Activated CD4-positive, alpha-beta T cell treated with anti-CD3 and anti-CD28 coated beads, Interleukin-2, amount 50 U/mL, for 24 hours (primary cell): ENCODE measurements around the gene TACR2.

Experiments used
- DNase-seq, 2 donors: peaks; one replicate each; pipeline ENCODE4 v3.0.0-alpha.2; 2020; ENCODE audit warnings: low read depth in 1 of 2, low spot score in 1 of 2

TACR2 gene

DNA sequence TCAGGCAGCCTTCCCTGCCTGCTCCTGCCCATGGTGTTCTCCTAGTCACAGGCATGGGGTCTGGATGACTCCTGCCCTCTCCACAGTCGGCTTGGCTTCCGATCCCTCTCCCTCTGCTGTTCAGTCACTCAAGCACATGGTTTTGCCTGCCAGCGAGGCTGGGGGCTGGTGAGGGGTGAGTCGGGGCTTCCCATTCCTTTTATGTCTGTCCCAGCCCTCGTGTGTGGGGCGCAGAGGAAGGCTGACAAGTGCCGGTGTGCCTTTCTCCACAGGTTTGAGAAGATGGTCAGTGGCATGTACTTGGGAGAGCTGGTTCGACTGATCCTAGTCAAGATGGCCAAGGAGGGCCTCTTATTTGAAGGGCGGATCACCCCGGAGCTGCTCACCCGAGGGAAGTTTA is 40.1 kb downstream of the TACR2 start:
- no peak for DNase-seq

GRCh38 chr10:69375307-69376151 is 41.2 kb downstream of the TACR2 start:
- no peak for DNase-seq

DNA sequence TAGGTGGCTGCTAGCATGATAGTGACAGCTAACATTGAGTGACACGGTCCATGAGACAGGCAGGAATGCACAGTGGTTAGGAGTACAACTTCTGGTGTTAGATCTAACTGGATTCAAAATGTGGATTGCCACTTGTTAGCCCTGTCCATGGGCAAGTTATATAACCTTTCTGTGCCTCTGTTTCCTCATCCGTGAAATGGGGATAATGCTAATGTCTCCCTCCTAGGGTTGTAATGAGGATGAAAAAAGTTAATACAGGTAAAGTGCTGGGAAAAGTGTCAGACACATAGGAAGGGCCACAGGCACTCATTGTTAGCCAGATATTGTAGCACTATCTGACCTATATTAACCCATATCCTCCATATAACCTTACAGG is 41.8 kb downstream of the TACR2 start:
- DNase-seq = no peak

DNA sequence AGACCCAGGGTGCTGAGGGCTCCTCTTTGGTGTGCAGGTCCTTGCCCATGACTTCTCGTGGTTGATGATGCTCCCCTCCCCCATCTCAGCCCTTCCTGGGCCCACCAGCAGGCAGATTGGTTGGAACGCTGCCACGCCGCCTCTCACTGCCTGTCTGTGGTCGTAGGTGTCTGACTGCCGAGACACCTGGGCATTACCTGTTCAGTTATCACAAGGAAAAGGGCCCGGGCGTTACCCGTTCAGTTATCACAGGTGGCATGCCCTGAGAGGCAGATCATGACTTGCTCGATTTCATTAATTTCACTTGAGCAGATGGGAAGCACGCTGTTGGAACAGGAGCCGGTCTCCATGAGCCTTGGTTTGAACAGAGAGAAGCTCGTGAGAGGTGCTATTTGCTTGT is 42.5 kb downstream of the TACR2 start:
- no peak for DNase-seq

- no peak for DNase-seq
Observed at GRCh38 chr10:69372126-69372980, 44.4 kb downstream of the TACR2 start.

- no peak for DNase-seq
Observed at GRCh38 chr10:69367469-69367868, 49.2 kb downstream of the TACR2 start.

DNA sequence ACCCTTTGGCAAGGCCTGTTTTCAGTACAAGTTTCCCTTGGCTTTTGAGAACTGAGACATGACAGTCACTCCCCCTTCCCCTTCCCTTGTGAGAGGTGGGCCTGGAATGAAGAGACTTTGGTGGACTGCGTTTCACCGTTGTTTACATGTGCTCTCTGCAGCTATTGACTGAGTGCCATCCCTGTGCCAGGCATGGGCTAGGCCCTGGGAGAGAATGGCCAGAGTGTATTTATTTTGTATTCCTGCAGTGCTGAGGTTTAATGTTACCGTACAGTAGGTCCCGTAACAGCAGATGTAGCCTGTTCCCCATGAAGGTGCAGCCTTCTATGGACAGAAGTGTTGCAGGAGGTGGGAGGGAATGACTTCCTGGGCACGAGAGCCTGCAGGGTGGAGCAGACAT is 50.0 kb downstream of the TACR2 start:
- no peak for DNase-seq

DNA sequence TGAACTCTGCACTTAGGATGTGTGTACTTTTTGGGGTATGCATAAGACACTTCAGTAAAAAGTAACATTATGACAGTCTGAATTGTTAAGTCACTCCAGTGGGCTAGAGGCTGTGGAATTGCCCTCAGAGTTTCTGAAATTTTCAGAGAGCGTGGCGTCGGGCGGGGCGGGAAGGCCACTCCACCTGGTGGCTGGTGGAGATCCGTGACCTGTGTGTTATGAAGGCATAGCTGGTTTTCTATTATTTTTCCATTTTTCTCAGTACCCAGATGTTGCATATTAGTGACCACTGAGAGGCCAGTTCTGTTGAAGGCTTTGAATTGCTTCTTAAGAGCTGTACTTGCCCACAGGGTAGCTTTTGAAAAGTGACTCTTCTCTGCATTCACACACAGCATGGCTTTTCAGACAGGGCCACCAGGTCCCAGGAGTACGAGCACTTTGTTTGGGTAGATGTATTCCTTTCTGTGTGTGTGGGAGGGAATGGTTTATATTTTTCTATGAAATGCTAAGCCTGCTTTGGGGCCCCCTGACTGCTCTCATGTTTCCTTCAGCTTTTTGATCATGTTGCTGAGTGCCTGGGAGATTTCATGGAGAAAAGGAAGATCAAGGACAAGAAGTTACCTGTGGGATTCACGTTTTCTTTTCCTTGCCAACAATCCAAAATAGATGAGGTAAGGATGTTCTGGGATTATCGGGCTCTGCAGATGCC is 52.3 kb downstream of the TACR2 start:
- DNase-seq = no peak

DNA sequence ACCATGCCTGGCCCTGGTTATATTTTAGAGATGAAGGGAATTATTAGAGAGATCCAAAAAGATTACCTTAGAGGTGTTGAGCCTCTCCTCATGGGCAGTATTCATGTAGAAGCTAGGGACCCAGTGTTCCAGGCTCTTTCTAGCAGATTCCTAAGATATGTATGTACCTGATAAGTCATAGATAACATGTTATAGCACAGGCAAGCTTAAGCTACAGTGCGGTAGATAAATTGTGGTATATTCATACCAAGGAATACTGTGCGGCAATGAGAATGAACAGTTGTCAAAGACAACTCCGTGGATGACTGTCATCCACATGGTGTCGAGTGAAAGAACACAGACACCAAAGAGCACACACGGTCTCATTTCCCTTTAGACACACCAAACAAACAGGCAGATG is 53.1 kb downstream of the TACR2 start:
- DNase-seq = no peak

DNA sequence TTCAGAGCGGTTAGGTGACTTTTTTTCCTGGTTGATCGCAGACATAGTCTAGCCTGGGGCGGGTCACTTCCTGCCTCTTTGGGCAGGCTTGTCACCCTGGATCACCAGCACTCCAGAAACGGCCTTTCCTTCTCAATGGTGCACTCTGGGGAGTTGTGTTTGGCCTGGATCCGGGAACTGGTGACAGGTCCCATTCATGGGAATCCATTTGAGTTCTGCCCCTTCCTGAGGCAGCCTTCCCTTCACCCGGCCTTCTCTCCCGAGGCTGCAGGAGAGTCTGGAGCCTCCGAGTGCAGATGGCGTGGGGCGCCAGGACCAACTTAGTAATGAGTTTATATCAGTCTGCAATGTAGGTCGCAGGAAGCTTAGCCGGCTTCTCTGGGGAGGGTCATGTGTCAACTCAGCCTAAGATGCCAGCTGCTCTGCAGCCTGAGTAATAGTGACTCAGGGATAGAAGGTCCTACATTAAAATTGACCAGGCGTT is 54.2 kb downstream of the TACR2 start:
- no peak for DNase-seq

DNA sequence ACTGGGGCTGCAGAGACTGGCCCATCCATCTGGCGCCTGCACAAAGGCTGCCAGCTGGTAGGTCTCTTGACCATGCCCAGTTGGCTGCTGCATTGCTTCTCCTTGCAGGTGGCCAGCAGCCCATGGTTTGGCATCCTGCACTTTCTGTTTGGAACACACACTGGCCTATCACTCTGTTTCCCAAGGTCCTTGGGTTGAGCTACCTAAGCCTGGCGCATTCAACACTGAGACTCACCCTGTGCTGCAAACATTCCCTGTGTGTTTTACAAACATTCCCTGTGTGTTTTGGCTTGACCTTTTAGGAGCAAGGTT is 55.5 kb downstream of the TACR2 start:
- DNase-seq = no peak

DNA sequence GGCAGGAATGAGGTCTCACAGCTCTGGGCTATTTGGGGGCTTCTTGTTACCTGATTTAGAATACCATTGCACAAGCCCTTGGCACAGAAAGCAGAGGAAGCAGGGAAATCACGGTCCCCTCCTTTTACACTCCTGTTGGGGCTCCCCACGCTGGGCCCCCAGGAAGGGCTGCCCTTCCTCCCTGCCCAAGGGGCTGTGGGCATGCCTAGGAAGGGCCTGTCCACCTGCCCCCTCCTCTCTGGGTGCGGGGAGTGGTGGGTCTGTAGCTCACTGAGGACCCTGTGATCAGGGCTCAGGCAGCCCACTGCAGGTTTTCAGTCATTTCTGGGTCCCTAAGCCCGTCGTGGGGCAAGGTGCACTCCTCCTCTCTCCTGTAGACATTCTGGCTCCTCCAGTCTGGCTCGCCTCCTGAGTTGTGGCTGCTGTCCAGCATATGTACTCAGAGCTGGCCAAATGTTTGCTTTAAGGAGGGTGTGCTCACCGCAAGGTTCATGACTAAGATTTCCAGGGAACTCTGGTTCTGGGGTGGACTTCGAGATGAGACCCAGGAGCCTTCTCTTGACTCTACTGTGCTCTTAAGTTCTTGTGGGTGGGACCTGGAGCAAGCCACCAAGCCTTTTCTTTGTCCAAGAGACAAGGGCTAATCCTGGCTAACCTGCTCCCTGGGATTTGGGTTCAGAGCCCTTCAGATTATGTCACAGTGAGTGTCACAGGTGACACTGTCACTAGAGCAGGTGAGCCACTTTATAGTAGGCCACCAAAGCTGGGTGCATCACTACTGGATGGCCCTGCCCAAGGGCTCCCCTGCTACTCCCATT is 56.0 kb downstream of the TACR2 start:
- no peak for DNase-seq

- no peak for DNase-seq
Observed at GRCh38 chr10:69359594-69359993, 57.1 kb downstream of the TACR2 start.

DNA sequence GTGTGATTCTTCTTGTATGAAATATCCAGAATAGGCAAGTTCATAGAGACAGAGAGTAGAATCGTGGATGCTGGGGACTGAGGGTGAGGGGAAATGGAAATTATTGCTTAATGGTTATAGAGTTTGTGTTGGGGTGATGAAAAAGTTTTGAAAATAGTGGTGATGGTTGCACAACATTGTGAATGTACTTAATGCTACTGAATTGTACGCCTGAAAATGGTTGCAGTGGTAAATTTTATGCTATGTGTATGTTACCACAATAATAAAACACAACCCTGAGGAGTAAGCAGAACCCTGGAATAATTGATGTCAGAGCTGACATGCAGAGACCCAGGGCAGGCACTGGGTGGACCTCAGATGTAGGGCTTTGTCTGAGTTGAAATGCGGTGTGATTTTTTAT is 57.6 kb downstream of the TACR2 start:
- no peak for DNase-seq

GRCh38 chr10:69358148-69358795 is 58.4 kb downstream of the TACR2 start:
- no peak for DNase-seq

DNA sequence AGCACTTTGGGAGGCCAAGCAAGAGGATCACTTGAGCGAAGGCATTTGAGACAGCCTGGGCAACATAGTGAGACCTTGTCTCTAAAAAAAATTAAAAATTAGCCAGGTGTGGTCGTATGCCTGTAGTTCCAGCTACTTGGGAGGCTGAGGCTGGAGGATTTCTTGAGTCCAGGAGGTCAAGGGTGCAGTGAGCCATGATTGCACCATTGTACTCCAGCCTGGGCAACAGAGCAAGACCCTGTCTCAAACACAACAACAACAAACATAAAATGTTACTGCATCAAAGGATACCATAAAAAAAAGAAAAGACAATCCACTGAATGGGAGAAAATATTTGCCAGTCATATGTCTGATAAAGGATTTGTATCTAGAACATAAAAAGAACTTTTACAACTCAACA is 60.5 kb downstream of the TACR2 start:
- DNase-seq = no peak

DNA sequence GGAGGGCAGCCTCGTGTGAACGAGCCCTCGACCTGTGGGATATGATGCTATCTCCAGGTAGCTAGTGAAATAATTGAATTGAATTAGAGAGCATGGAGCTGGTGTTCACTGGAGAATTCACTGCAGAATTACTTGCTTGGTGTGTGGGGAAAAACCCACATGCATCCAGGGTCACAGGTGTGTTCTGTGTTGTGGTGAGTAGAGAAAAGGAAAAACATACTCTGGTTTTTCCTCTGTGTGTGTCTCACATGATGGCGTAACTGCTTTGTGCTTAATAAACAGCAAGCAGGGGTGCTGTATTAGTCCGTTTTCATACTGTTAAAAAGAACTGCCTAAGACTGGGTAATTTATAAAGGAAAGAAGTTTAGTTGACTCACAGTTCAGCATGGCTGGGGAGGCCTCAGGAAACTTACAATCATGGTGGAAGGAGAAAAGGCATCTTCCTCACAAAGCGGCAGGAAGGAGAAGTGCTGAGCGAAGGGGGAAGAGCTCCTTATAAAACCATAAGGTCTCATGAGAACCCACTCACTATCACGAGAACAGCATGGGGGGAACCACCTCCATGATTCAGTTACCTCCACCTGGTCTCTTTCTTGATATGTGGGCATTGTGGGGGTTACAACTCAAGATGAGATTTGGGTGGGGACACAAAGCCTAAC is 62.6 kb downstream of the TACR2 start:
- no peak for DNase-seq
